BE2C (cell line): Measurements from ENCODE around the gene ANKRD31.
"Not testable (repeated sequence)": the region's sequence is repeated elsewhere in the genome, so short reads cannot be mapped to it uniquely, and the experiment has no call there.

Source experiments
- DNase-seq: peaks from one replicate; pipeline ENCODE4 v3.0.0-alpha.2; 2020
- H3K27me3 ChIP-seq: fragments of 250-450 bp; sonication (Bioruptor Pico); 2 replicates; pipeline ENCODE4 v1.5.1; 2020; ENCODE audit warnings: mild to moderate bottlenecking
- H3K36me3 ChIP-seq: fragments of 250-450 bp; sonication (Bioruptor Pico); 2 replicates; pipeline ENCODE4 v1.5.1; 2020; ENCODE audit warnings: mild to moderate bottlenecking
- H3K4me1 ChIP-seq: fragments of 250-450 bp; sonication (Bioruptor Pico); 2 replicates; pipeline ENCODE4 v1.5.1; 2020
- H3K4me3 ChIP-seq: 2 replicates; pipeline ENCODE4 v1.5.1; 2011; ENCODE audit warnings: low read depth, low read length
- H3K9me3 ChIP-seq: fragments of 250-450 bp; sonication (Bioruptor Pico); 2 replicates; pipeline ENCODE4 v1.5.1; 2020
- TF ChIP-seq, protein P1 (sequence below): IDR thresholded peaks from 2 replicates; pipeline ENCODE4 v1.5.1; 2012; ENCODE audit warnings: mild to moderate bottlenecking, low read depth, low read length

ANKRD31 gene

DNA sequence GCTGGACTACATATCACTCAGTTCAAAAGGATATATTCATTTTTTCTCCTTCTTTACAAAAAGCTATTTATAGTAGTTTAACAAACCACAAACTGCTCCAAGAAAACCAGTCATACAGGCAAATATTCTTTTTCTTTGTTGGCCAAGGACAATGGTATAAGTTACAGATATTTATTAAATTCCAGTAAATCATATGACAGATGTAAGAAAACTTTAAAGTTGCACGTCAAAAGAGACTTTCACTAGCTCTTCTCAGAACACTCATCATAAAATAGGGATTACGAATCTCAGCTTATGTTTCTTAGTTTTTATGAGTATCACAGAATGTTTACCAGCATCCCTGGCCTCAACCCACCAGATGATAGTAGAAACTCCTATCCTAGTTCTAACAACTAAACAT is 67.2 kb downstream of the ANKRD31 start:
- Histone ChIP-seq H3K4me3 (no peak overlapping the region), H3K9me3 (no peaks in the 10 kb centered on the region), H3K36me3 (no peaks in the 10 kb centered on the region), H3K27me3 (no peaks in the 10 kb centered on the region), H3K4me1 (no peaks in the 10 kb centered on the region)
- DNase-seq: no peak
- TF ChIP-seq, protein P1, sequence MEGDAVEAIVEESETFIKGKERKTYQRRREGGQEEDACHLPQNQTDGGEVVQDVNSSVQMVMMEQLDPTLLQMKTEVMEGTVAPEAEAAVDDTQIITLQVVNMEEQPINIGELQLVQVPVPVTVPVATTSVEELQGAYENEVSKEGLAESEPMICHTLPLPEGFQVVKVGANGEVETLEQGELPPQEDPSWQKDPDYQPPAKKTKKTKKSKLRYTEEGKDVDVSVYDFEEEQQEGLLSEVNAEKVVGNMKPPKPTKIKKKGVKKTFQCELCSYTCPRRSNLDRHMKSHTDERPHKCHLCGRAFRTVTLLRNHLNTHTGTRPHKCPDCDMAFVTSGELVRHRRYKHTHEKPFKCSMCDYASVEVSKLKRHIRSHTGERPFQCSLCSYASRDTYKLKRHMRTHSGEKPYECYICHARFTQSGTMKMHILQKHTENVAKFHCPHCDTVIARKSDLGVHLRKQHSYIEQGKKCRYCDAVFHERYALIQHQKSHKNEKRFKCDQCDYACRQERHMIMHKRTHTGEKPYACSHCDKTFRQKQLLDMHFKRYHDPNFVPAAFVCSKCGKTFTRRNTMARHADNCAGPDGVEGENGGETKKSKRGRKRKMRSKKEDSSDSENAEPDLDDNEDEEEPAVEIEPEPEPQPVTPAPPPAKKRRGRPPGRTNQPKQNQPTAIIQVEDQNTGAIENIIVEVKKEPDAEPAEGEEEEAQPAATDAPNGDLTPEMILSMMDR: no peak

DNA sequence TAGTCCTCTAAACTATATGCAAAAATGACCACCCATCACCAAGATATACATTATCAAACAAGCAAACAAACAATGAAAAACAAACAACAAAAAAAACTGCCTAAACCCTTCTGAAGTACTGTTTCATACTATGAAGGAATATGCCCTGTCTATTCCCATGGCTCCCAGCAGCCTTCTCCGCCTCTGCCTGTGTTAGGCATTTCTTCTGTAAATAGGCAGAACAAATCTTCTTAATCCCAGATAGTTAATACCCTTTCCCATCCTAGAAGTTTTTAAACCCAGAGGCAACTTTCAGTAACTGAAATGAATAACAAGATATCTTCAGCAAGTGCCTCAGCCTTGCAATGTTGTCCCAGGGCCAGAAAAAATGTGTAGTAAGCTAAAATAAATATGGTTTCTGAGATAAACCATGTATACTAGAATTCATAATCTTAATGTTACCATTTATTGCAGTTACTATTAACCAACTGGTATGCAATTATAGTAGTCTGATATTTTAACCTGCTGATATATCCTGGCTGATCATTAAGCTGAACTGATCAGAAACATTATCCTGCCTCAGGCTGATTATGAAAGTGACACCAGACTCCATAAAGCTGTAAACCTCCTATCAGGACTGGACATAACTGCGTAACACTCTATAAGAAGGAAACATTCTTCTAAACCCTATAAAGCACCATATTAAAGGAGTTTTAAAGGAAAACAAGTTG is 68.5 kb downstream of the ANKRD31 start:
- Histone ChIP-seq H3K4me1 (no peaks in the 10 kb centered on the region), H3K36me3 (no peaks in the 10 kb centered on the region), H3K4me3 (no peak overlapping the region), H3K9me3 (no peaks in the 10 kb centered on the region), H3K27me3 (no peaks in the 10 kb centered on the region)
- TF ChIP-seq, protein P1: no peak
- DNase-seq: no peak

DNA sequence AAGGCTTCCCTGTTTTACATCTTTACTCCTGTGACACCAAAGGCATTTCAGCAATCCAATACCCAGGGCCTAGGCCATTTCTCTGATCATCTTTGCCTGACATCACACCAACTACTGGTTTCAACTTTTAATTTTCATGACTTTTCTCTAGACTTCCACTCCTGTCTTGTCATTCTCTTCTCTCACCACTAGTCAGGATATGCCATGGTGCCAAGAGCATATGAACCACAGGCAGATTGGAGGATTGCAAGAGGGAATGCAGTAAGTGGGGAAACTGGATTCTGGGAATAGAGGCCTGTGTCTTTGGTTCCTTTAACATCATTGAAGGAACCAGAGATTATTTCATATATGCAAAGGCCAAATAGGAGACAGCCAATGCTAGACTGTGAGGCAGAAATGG is 69.3 kb downstream of the ANKRD31 start:
- H3K27me3 ChIP-seq: no peaks in the 10 kb centered on the region
- H3K4me3 ChIP-seq: no peak overlapping the region
- no peaks in the 10 kb centered on the region for H3K36me3 ChIP-seq
- H3K4me1 ChIP-seq: no peaks in the 10 kb centered on the region
- TF ChIP-seq, protein P1: peak; percentile 54
- no peaks in the 10 kb centered on the region for H3K9me3 ChIP-seq
- DNase-seq: no peak

DNA sequence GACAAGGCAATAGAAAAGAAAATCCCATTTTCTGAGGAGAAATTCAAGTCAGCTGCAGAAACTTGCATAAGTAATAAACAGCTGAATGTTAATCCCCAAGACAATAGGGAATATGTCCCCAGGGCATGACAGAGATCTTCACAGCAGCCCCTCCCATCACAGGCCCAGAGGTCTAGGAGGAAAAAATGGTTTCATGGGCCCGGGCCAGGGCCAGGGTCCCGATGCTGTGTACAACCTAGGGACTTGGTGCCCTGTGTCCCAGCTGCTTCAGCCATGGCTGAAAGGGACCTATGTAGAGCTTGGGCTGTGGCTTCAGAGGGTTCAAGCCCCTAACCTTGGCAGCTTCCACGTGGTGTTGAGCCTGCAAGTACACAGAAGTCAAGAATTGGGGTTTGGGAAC is 75.2 kb downstream of the ANKRD31 start:
- not testable (repeated sequence) for H3K4me1 ChIP-seq, H3K27me3 ChIP-seq, H3K36me3 ChIP-seq, H3K4me3 ChIP-seq, H3K9me3 ChIP-seq, DNase-seq

DNA sequence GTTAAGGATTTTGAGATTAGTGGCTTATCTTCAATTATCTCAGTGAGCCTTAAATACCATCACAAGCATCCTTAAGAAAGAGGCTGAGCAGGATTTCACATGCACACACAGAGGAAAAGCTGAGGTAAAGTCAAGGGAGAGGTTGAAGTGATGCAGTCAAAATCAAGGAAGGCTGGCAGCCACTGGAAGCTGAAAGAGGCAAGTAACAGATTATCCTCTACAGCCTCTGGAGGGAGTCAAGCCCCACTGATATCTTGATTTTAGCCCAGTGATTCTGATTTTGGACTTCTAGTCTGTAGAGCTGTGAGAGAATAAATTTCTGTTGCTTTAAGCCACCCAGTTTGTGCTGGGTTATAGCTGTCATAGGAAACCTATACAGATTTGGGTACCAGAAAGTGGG is 80.1 kb downstream of the ANKRD31 start:
- no peaks in the 10 kb centered on the region for H3K36me3 ChIP-seq
- H3K27me3 ChIP-seq: no peaks in the 10 kb centered on the region
- no peaks in the 10 kb centered on the region for H3K4me1 ChIP-seq
- TF ChIP-seq, protein P1: peak; percentile 27; the same call in 1 of the 2 replicates
- H3K4me3 ChIP-seq: no peak overlapping the region
- DNase-seq: no peak
- no peaks in the 10 kb centered on the region for H3K9me3 ChIP-seq

DNA sequence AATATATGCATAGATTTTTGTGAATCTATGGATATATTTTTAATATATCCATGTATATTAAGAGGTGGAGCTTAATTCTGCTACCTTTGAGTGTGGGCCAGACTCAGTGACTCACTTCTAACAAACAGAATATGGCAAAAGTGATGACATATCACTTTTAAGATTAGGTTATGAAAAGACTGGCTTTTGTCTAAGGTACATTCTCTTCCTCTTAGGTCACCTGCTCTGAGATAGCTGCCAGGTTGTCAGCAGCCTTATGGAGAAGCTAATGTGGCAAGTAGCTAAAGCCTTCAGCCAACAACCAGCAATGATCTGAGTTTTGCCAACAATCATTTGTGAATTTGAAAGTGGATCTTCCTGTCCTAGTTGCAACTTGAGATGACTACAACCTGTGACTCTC is 83.8 kb downstream of the ANKRD31 start:
- TF ChIP-seq, protein P1: no peak
- Histone ChIP-seq H3K4me1 (no peaks in the 10 kb centered on the region), H3K36me3 (no peaks in the 10 kb centered on the region), H3K27me3 (no peaks in the 10 kb centered on the region), H3K4me3 (no peak overlapping the region), H3K9me3 (no peaks in the 10 kb centered on the region)
- DNase-seq: no peak
